ENCODE measurements around the gene WSCD2. TPM values are rescaled to one million over a fixed set of nuclear protein-coding genes. Genes with fewer than 3 reads are reported as not detected.

WSCD2 gene
- total RNA-seq, 4 donors from 2014 or later: 0.46 to 1.3 (median 0.50) TPM; not detected in 1

GRCh38 chr12:108253540-108253939 is 124.5 kb downstream of the WSCD2 start:
- TF ChIP-seq CTCF (IDR thresholded peaks at IDR 0.05): no peak
- DNase-seq (ENCODE audit: low spot score): no peak
- ATAC-seq (ENCODE audit: low FRiP score): no peak

GRCh38 chr12:108254030-108254429 is 124.9 kb downstream of the WSCD2 start:
- no peak for ATAC-seq (ENCODE audit: low FRiP score)
- DNase-seq (ENCODE audit: low spot score): no peak
- no peak for TF ChIP-seq CTCF (IDR thresholded peaks at IDR 0.05)

GRCh38 chr12:108254517-108255251 is 125.6 kb downstream of the WSCD2 start:
- DNase-seq (ENCODE audit: low spot score): no peak
- TF ChIP-seq CTCF (IDR thresholded peaks at IDR 0.05): no peak
- ATAC-seq (ENCODE audit: low FRiP score): no peak

- no peak for TF ChIP-seq CTCF (IDR thresholded peaks at IDR 0.05)
- no peak for ATAC-seq (ENCODE audit: low FRiP score)
- DNase-seq (ENCODE audit: low spot score): no peak
These were observed 126.1 kb downstream of the WSCD2 start for GRCh38 chr12:108255252-108255602.

DNA sequence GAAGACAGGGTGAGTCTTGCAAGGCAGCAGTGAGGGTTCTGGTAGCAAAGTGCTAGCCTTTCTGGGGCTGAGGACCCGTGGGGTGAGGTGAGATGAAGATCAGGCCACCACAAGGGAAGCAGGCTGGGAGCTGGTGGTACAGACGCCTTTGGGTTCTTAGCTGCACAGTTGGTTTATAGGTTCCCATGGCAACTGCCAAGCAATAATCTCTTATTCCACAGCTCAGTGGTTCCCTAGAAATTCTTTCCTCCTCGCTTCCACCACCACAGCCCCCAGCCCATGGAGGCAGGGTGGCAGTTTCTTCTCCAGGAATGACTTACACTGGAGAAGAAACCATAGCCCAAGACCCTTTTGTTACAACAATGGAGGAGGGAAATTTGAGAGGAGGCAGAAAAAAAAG is 127.9 kb downstream of the WSCD2 start:
- ATAC-seq (ENCODE audit: low FRiP score) (no peak), DNase-seq (ENCODE audit: low spot score) (no peak)
- no peak for TF ChIP-seq CTCF (IDR thresholded peaks at IDR 0.05)

DNA sequence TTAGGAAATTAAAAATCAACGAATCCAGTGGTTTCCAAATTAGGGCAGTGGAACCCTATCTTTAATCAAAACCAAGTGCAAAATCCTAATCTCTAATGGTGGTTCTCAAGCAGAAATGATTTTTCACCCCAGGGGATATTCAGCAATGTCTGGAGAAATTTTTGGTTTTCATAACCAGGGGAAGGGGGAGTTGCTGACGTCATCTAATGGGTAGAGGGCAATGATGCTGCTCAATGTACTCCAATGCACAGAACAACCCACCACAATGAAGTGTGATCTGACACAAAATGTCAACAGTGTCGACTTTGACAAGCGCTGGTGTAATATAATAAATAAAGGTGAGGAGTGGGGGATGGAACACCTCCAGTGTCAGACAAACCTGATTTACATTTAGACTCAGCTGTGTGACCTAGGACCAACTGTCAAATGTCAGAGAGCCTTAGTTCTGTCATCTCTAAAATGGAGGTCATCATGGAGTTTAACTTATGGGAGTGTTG is 128.6 kb downstream of the WSCD2 start:
- DNase-seq (ENCODE audit: low spot score): no peak
- no peak for TF ChIP-seq CTCF (IDR thresholded peaks at IDR 0.05)
- ATAC-seq (ENCODE audit: low FRiP score): no peak

- ATAC-seq (ENCODE audit: low FRiP score): no peak
- no peak for DNase-seq (ENCODE audit: low spot score)
- TF ChIP-seq CTCF (IDR thresholded peaks at IDR 0.05): no peak
These were observed 131.0 kb downstream of the WSCD2 start for GRCh38 chr12:108260039-108260438.

All from omental fat pad (tissue), 4 donors.